ENCODE data around the gene GNB1. TPM values are rescaled to one million over a fixed set of nuclear protein-coding genes. Genes with fewer than 3 reads are reported as not detected.
A peak's percentile ranks its signal among the peaks of the same experiment; 100 is the strongest.

Gene GNB1
- total RNA-seq, 1 donor from 2014 or later: 327 TPM

GRCh38 chr1:1879942-1880341 is 10.9 kb downstream of the GNB1 start:
- peaks cover 24% of the 10 kb centered on the region for H3K36me3 Mint-ChIP-seq (ENCODE audit: insufficient read depth)
- H3K4me1 Mint-ChIP-seq (ENCODE audit: low read depth): peaks cover 30% of the 10 kb centered on the region
- no peak for DNase-seq (ENCODE audit: low spot score, unreplicated experiment)

GRCh38 chr1:1877865-1878436 is 12.9 kb downstream of the GNB1 start:
- no peaks in the 10 kb centered on the region for H3K27me3 Mint-ChIP-seq

More at GRCh38 chr1:1879942-1880341, 10.9 kb downstream of the GNB1 start:
- Mint-ChIP-seq H3K9me3 (ENCODE audit: low read depth) (no peaks in the 10 kb centered on the region), H3K4me3 (ENCODE audit: low read depth) (no peak overlapping the region), H3K27ac (no peak overlapping the region), H3K27me3 (no peaks in the 10 kb centered on the region)
- no peak for TF ChIP-seq CTCF (IDR thresholded peaks at IDR 0.05; ENCODE audit: unreplicated experiment)

GRCh38 chr1:1876335-1876930 is 14.5 kb downstream of the GNB1 start:
- no peak for TF ChIP-seq CTCF (IDR thresholded peaks at IDR 0.05; ENCODE audit: unreplicated experiment)
- H3K36me3 Mint-ChIP-seq (ENCODE audit: insufficient read depth): peaks cover 33% of the 10 kb centered on the region
- H3K27me3 Mint-ChIP-seq: no peaks in the 10 kb centered on the region
- DNase-seq (ENCODE audit: low spot score, unreplicated experiment): no peak
- H3K4me1 Mint-ChIP-seq (ENCODE audit: low read depth): peaks cover 20% of the 10 kb centered on the region
- no peaks in the 10 kb centered on the region for H3K9me3 Mint-ChIP-seq (ENCODE audit: low read depth)
- H3K4me3 Mint-ChIP-seq (ENCODE audit: low read depth): no peak overlapping the region
- peak overlapping the region; percentile 34 for H3K27ac Mint-ChIP-seq

More at GRCh38 chr1:1877865-1878436, 12.9 kb downstream of the GNB1 start:
- H3K9me3 Mint-ChIP-seq (ENCODE audit: low read depth): no peaks in the 10 kb centered on the region
- TF ChIP-seq CTCF (IDR thresholded peaks at IDR 0.05; ENCODE audit: unreplicated experiment): no peak
- no peak overlapping the region for H3K27ac Mint-ChIP-seq
- no peak overlapping the region for H3K4me3 Mint-ChIP-seq (ENCODE audit: low read depth)
- peaks cover 29% of the 10 kb centered on the region for H3K36me3 Mint-ChIP-seq (ENCODE audit: insufficient read depth)
- no peak for DNase-seq (ENCODE audit: low spot score, unreplicated experiment)
- H3K4me1 Mint-ChIP-seq (ENCODE audit: low read depth): peaks cover 22% of the 10 kb centered on the region

GRCh38 chr1:1875932-1876331 is 15.0 kb downstream of the GNB1 start:
- Mint-ChIP-seq H3K27ac (no peak overlapping the region), H3K4me3 (ENCODE audit: low read depth) (no peak overlapping the region), H3K4me1 (ENCODE audit: low read depth) (peaks cover 15% of the 10 kb centered on the region), H3K9me3 (ENCODE audit: low read depth) (no peaks in the 10 kb centered on the region), H3K27me3 (no peaks in the 10 kb centered on the region), H3K36me3 (ENCODE audit: insufficient read depth) (peaks cover 33% of the 10 kb centered on the region)
- DNase-seq (ENCODE audit: low spot score, unreplicated experiment): no peak
- no peak for TF ChIP-seq CTCF (IDR thresholded peaks at IDR 0.05; ENCODE audit: unreplicated experiment)

- Mint-ChIP-seq H3K9me3 (ENCODE audit: low read depth) (no peaks in the 10 kb centered on the region), H3K27me3 (no peaks in the 10 kb centered on the region), H3K4me3 (ENCODE audit: low read depth) (no peak overlapping the region), H3K27ac (no peak overlapping the region), H3K4me1 (ENCODE audit: low read depth) (peaks cover 10% of the 10 kb centered on the region), H3K36me3 (ENCODE audit: insufficient read depth) (peaks cover 33% of the 10 kb centered on the region)
- no peak for TF ChIP-seq CTCF (IDR thresholded peaks at IDR 0.05; ENCODE audit: unreplicated experiment)
- DNase-seq (ENCODE audit: low spot score, unreplicated experiment): no peak
These were observed 16.0 kb downstream of the GNB1 start for GRCh38 chr1:1874901-1875300.

Measured in progenitor cell of endocrine pancreas (in vitro differentiated cells).